Spleen (tissue), 7 donors: ENCODE data around the gene PTBP2.

Experiments
- CTCF ChIP-seq, 11 experiments: fragments of 200-600 bp in 7 of 11; fragments of 450-650 bp in 4 of 11; sonication (generic) in 4 of 11; IDR thresholded peaks in 8 of 11; conservative IDR thresholded peaks in 3 of 11; 1 replicate in 7 of 11; 2 replicates in 4 of 11; pipeline versions ENCODE4 v1.4.0 to v1.8.0; 2016 to 2021; ENCODE audit warnings: antibody characterized with exemption in 11 of 11, inconsistent platforms in 4 of 11, mild to moderate bottlenecking in 1 of 11
- POLR2A ChIP-seq, 3 donors: fragments of 450-650 bp; IDR thresholded peaks; one replicate each; pipeline ENCODE4 v1.5.1; 2017; ENCODE audit warnings: antibody characterized with exemption in 3 of 3, mild to moderate bottlenecking in 1 of 3
- donor health status: DM: no; HTN: no; CAD: no; lungs with moderate emphysema.
- donor health status: DM: no; HTN: no; CAD: no.
- donor health status: DM: no; HTN: no; CAD: no.

- TF ChIP-seq POLR2A (IDR thresholded peaks at IDR 0.05) (no peak), CTCF (IDR thresholded peaks at IDR 0.05 in 8 of 11, conservative IDR thresholded peaks at IDR 0.05 in 3 of 11) (no peak)
Observed at GRCh38 chr1:96863449-96863848, 141.9 kb downstream of the PTBP2 start.
